Astrocyte (in vitro differentiated cells and primary cell): ENCODE measurements around the gene PLD1. TPM values are rescaled to one million over a fixed set of nuclear protein-coding genes. Genes with fewer than 3 reads are reported as not detected.
A peak's percentile ranks its signal among the peaks of the same experiment; 100 is the strongest.

Experiments used
- DNase-seq: peaks from one replicate; pipeline ENCODE4 v3.0.0-alpha.2; 2010; ENCODE audit warnings: low read depth
- FAIRE-seq: peaks from 2 replicates; lab custom pipeline; 2011; peaks lifted over from hg19 to GRCh38; lab: Jason Lieb, UNC
- H2AFZ ChIP-seq: 2 replicates; pipeline ENCODE4 v1.6.0; 2012; ENCODE audit warnings: low read depth, low read length, inconsistent platforms
- H3K27ac ChIP-seq: 2 replicates; pipeline ENCODE4 v1.5.1; 2011; ENCODE audit warnings: low read depth, low read length, inconsistent platforms
- H3K27me3 ChIP-seq: 2 replicates; pipeline ENCODE4 v1.6.0; 2011; ENCODE audit warnings: low read length, inconsistent platforms; ENCODE audit not compliant: insufficient read depth
- H3K36me3 ChIP-seq: 2 replicates; pipeline ENCODE4 v1.5.1; 2011; ENCODE audit warnings: low read length, inconsistent platforms; ENCODE audit not compliant: insufficient read depth
- H3K4me1 ChIP-seq: 2 replicates; pipeline ENCODE4 v1.5.1; 2011; ENCODE audit warnings: low read length, inconsistent platforms; ENCODE audit not compliant: insufficient read depth
- H3K4me2 ChIP-seq: 2 replicates; pipeline ENCODE4 v1.6.0; 2012; ENCODE audit warnings: low read length, inconsistent platforms
- H3K4me3 ChIP-seq: 2 replicates; pipeline ENCODE4 v1.5.1; 2011; ENCODE audit warnings: low read depth, mild to moderate bottlenecking, low read length, inconsistent platforms; ENCODE audit not compliant: insufficient read depth
- H3K79me2 ChIP-seq: 2 replicates; pipeline ENCODE4 v1.6.0; 2012; ENCODE audit warnings: mild to moderate bottlenecking, low read length, inconsistent platforms; ENCODE audit not compliant: insufficient read depth
- H3K9ac ChIP-seq: 2 replicates; pipeline ENCODE4 v1.6.0; 2012; ENCODE audit warnings: mild to moderate bottlenecking, low read length, inconsistent platforms
- H3K9me3 ChIP-seq: 2 replicates; pipeline ENCODE4 v1.5.1; 2012; ENCODE audit warnings: low read depth, mild to moderate bottlenecking, low read length, inconsistent platforms; ENCODE audit not compliant: insufficient read depth
- H4K20me1 ChIP-seq: 2 replicates; pipeline ENCODE4 v1.6.0; 2012; ENCODE audit warnings: low read length, inconsistent platforms; ENCODE audit not compliant: insufficient read depth
- H3K27ac Mint-ChIP-seq: one replicate; pipeline ENCODE4 v1.8.0; 2021; ENCODE audit warnings: mild to moderate bottlenecking, mixed read lengths; ENCODE audit not compliant: unreplicated experiment
- H3K27me3 Mint-ChIP-seq: one replicate; pipeline ENCODE4 v1.8.0; 2021; ENCODE audit warnings: low read depth, mixed read lengths; ENCODE audit not compliant: unreplicated experiment
- H3K36me3 Mint-ChIP-seq: one replicate; pipeline ENCODE4 v1.8.0; 2021; ENCODE audit warnings: low read depth, mixed read lengths; ENCODE audit not compliant: unreplicated experiment
- H3K4me1 Mint-ChIP-seq: one replicate; pipeline ENCODE4 v1.8.0; 2021; ENCODE audit warnings: low read depth, mixed read lengths; ENCODE audit not compliant: unreplicated experiment
- H3K4me3 Mint-ChIP-seq: one replicate; pipeline ENCODE4 v1.8.0; 2021; ENCODE audit warnings: mild to moderate bottlenecking, moderate library complexity, mixed read lengths; ENCODE audit not compliant: unreplicated experiment
- H3K9me3 Mint-ChIP-seq: one replicate; pipeline ENCODE4 v1.8.0; 2021; ENCODE audit warnings: mild to moderate bottlenecking, mixed read lengths; ENCODE audit not compliant: unreplicated experiment
- CTCF ChIP-seq: IDR thresholded peaks from 2 replicates; pipeline ENCODE4 v1.5.1; 2011; ENCODE audit warnings: low read depth, mild to moderate bottlenecking, inconsistent platforms, low read length, moderate library complexity; ENCODE audit not compliant: insufficient read depth
- EZH2 ChIP-seq: IDR thresholded peaks from 2 replicates; pipeline ENCODE4 v1.6.1; 2012; ENCODE audit warnings: mild to moderate bottlenecking, low read length, inconsistent platforms; ENCODE audit not compliant: insufficient read depth
- total RNA-seq: library from RNA; stranded (reverse); gene quantifications from 2 replicates; pipeline ENCODE4 v1.2.1, GENCODE V29; 2021

The PLD1 gene
- total RNA-seq, 1 donor from 2014 or later: 21.5 TPM

- Mint-ChIP-seq H3K27ac (no peak overlapping the region), H3K27me3 (no peaks in the 10 kb centered on the region), H3K4me1 (peaks cover 5% of the 10 kb centered on the region), H3K9me3 (no peaks in the 10 kb centered on the region), H3K4me3 (no peak overlapping the region), H3K36me3 (peaks cover 4% of the 10 kb centered on the region)
- DNase-seq (no peak), FAIRE-seq (no peak)
- Histone ChIP-seq H3K4me3 (no peak overlapping the region), H3K36me3 (no peaks in the 10 kb centered on the region), H3K9ac (no peak overlapping the region), H3K27me3 (no peaks in the 10 kb centered on the region), H3K4me1 (peaks cover 3% of the 10 kb centered on the region), H3K27ac (no peak overlapping the region), H3K4me2 (no peak overlapping the region), H2AFZ (no peak overlapping the region), H3K79me2 (no peaks in the 10 kb centered on the region), H3K9me3 (no peaks in the 10 kb centered on the region), H4K20me1 (no peaks in the 10 kb centered on the region)
- no peak for TF ChIP-seq CTCF
- no peak for TF ChIP-seq EZH2
These were observed 205.9 kb downstream of the PLD1 start for GRCh38 chr3:171604370-171604769.

GRCh38 chr3:171602072-171602471, 208.2 kb downstream of the PLD1 start:
- H3K4me1 ChIP-seq: peaks cover 3% of the 10 kb centered on the region
- H4K20me1 ChIP-seq: no peaks in the 10 kb centered on the region
- Mint-ChIP-seq H3K4me1 (peaks cover 5% of the 10 kb centered on the region), H3K27ac (no peak overlapping the region), H3K4me3 (no peak overlapping the region), H3K9me3 (no peaks in the 10 kb centered on the region), H3K36me3 (peaks cover 6% of the 10 kb centered on the region), H3K27me3 (no peaks in the 10 kb centered on the region)
- no peak overlapping the region for H3K9ac ChIP-seq
- DNase-seq (no peak), FAIRE-seq (no peak)
- H2AFZ ChIP-seq: no peak overlapping the region
- H3K79me2 ChIP-seq: no peaks in the 10 kb centered on the region
- no peak overlapping the region for H3K4me3 ChIP-seq
- no peaks in the 10 kb centered on the region for H3K36me3 ChIP-seq
- H3K27ac ChIP-seq: no peak overlapping the region
- H3K4me2 ChIP-seq: no peak overlapping the region
- TF ChIP-seq EZH2 (no peak), CTCF (no peak)
- no peaks in the 10 kb centered on the region for H3K9me3 ChIP-seq
- H3K27me3 ChIP-seq: no peaks in the 10 kb centered on the region

- Mint-ChIP-seq H3K36me3 (peaks cover 6% of the 10 kb centered on the region), H3K27me3 (no peaks in the 10 kb centered on the region), H3K27ac (no peak overlapping the region), H3K9me3 (no peaks in the 10 kb centered on the region), H3K4me1 (no peaks in the 10 kb centered on the region), H3K4me3 (no peak overlapping the region)
- H3K27me3 ChIP-seq: no peaks in the 10 kb centered on the region
- H3K4me1 ChIP-seq: no peaks in the 10 kb centered on the region
- H3K9ac ChIP-seq: no peak overlapping the region
- TF ChIP-seq CTCF (no peak), EZH2 (no peak)
- no peak for FAIRE-seq
- no peaks in the 10 kb centered on the region for H3K79me2 ChIP-seq
- no peaks in the 10 kb centered on the region for H3K36me3 ChIP-seq
- no peaks in the 10 kb centered on the region for H3K9me3 ChIP-seq
- no peak overlapping the region for H2AFZ ChIP-seq
- peak; percentile 15 for DNase-seq
- H3K4me2 ChIP-seq: no peak overlapping the region
- no peaks in the 10 kb centered on the region for H4K20me1 ChIP-seq
- no peak overlapping the region for H3K27ac ChIP-seq
- H3K4me3 ChIP-seq: no peak overlapping the region
These were observed 210.3 kb downstream of the PLD1 start for GRCh38 chr3:171600030-171600429.
